ENCODE data around the gene EAF1. TPM values are rescaled to one million over a fixed set of nuclear protein-coding genes. Genes with fewer than 3 reads are reported as not detected.

The EAF1 gene
- total and polyA plus RNA-seq, 11 donors = 2.7 to 19.6 (median 9.8) TPM

GRCh38 chr3:15443826-15444524, 16.6 kb downstream of the EAF1 start:
- TF ChIP-seq CTCF (IDR thresholded peaks at IDR 0.05) = no peak
- TF ChIP-seq POLR2A (IDR thresholded peaks at IDR 0.05) = no peak
- no peaks in the 10 kb centered on the region for H3K9me3 ChIP-seq
- DNase-seq = no peak
- H3K4me3 ChIP-seq = no peak overlapping the region
- H3K27me3 ChIP-seq = no peaks in the 10 kb centered on the region
- H3K27ac ChIP-seq = no peak overlapping the region
- intact Hi-C loops (cut with DNase I) = no loop called here
- peaks cover 0 to 48% (median 38%) of the 10 kb centered on the region in 9 donors for H3K36me3 ChIP-seq
- ATAC-seq = no peak
- WGBS, 4 donors = 71 to 82% (median 79%) methylated on average over 4 of the region's 4 CpGs
- H3K4me1 ChIP-seq = peaks cover 0 to 21% (median 4%) of the 10 kb centered on the region in 12 donors

GRCh38 chr3:15449489-15450224, 22.3 kb downstream of the EAF1 start:
- intact Hi-C loops (cut with DNase I) = no loop called here
- H3K4me3 ChIP-seq = no peak overlapping the region
- DNase-seq = no peak
- ATAC-seq = no peak
- TF ChIP-seq CTCF (IDR thresholded peaks at IDR 0.05) = no peak
- no peak for TF ChIP-seq POLR2A (IDR thresholded peaks at IDR 0.05)
- no peaks in the 10 kb centered on the region for H3K27me3 ChIP-seq
- H3K4me1 ChIP-seq = no peaks in the 10 kb centered on the region
- no peak overlapping the region for H3K27ac ChIP-seq
- 73 to 95% (median 91%) methylated on average over 2 to 3 of the region's 3 CpGs for WGBS, 4 donors
- peaks cover 0 to 11% (median 3%) of the 10 kb centered on the region in 9 donors for H3K36me3 ChIP-seq
- H3K9me3 ChIP-seq = no peaks in the 10 kb centered on the region

- Histone ChIP-seq H3K36me3 (peaks cover 0 to 11% (median 3%) of the 10 kb centered on the region in 9 donors), H3K27ac (no peak overlapping the region), H3K27me3 (no peaks in the 10 kb centered on the region), H3K9me3 (no peaks in the 10 kb centered on the region), H3K4me3 (no peak overlapping the region), H3K4me1 (no peaks in the 10 kb centered on the region)
- WGBS, 4 donors = 88 to 95% (median 93%) methylated on average over 11 to 12 of the region's 12 CpGs
- no peak for ATAC-seq
- no peak for TF ChIP-seq CTCF (IDR thresholded peaks at IDR 0.05)
- no peak for TF ChIP-seq POLR2A (IDR thresholded peaks at IDR 0.05)
- DNase-seq = no peak
- intact Hi-C loops (cut with DNase I) = no loop called here
Observed at GRCh38 chr3:15450438-15451215, 23.2 kb downstream of the EAF1 start.
